ENCODE measurements around the gene GABARAP. TPM values are rescaled to one million over a fixed set of nuclear protein-coding genes. Genes with fewer than 3 reads are reported as not detected.

Gene GABARAP
- total and polyA plus RNA-seq, 2 of the 4 experiments (the other 2 are of a cell fraction) = 77.8 to 780 TPM

- peak within 1 kb of the TSS; percentile 93 for H2AK5ac ChIP-seq (ENCODE audit: low read depth, low read length)
- in situ Hi-C loops (cut with MboI; ENCODE audit: low sequenced_read_pairs) (no loop called here), intact Hi-C loops (cut with micrococcal nuclease) (loop anchor here (2.0 kb wide), 1 partner anchor 15 kb away; the partner anchor contains the start of gene DVL2), dilution Hi-C loops (cut with HindIII; ENCODE audit: low sequenced_read_pairs, unreplicated experiment) (no loop called here)
- peak within 1 kb of the TSS; percentile 86 for H2BK120ac ChIP-seq (ENCODE audit: low read depth, low read length)
- TSS peak; percentile 48 for BruUV-seq (replicated peaks)
- peaks cover 21% of the 10 kb centered on the region; the same call in 1 of the 2 replicates for H3K9me1 ChIP-seq (ENCODE audit: insufficient read depth, low read length)
- peaks cover 12 to 83% of the 10 kb centered on the region in 2 experiments for H3K79me1 ChIP-seq (ENCODE audit: low read depth in 1 of 2, low read length in 2 of 2)
- H3K56ac ChIP-seq (ENCODE audit: extremely low read depth, insufficient read depth, low read length) = peak within 1 kb of the TSS; percentile 83
- peak within 1 kb of the TSS; percentile 66 for H4K5ac ChIP-seq (ENCODE audit: low read depth, low read length)
- 1% methylated on average over 29 of the region's 63 CpGs; no CpG with 5 or more reads in 1 of the 2 experiments for whole genome bisulfite sequencing, 2 experiments (ENCODE audit: extremely low coverage in 2 of 2, insufficient read length in 1 of 2)
- H3K4me2 ChIP-seq (ENCODE audit: low read depth, low read length) = peak within 1 kb of the TSS; percentile 81
- ATAC-seq (ENCODE audit: low read depth) (peak; percentile 71), DNase-seq (peak; percentile 86)
- H4K20me1 ChIP-seq (ENCODE audit: insufficient read depth, low read length) = peaks cover 49% of the 10 kb centered on the region
- H2BK15ac ChIP-seq (ENCODE audit: low read depth, low read length) = peak within 1 kb of the TSS; percentile 78; the same call in 2 of the 3 replicates
- H3K9me3 ChIP-seq (ENCODE audit: control insufficient read depth, insufficient read depth, low read length) = no peaks in the 10 kb centered on the region
- H2BK5ac ChIP-seq (ENCODE audit: low read depth, low read length, poor library complexity, severe bottlenecking) = peak within 1 kb of the TSS; percentile 86
- peak within 1 kb of the TSS; percentile 66 for H3K4me3 ChIP-seq (ENCODE audit: insufficient read depth, low read depth, low read length)
- peak within 1 kb of the TSS; percentile 95 for H2AFZ ChIP-seq (replicated peaks; ENCODE audit: low read length, poor library complexity)
- peaks cover 24% of the 10 kb centered on the region for H3K4me1 ChIP-seq (ENCODE audit: control insufficient read depth, insufficient read depth, low read length)
- peak within 1 kb of the TSS; percentile 77 for H3K27ac ChIP-seq (ENCODE audit: insufficient read depth, low read length)
- no peaks in the 10 kb centered on the region for H3K27me3 ChIP-seq (ENCODE audit: control insufficient read depth, insufficient read depth, low read length)
- H3K36me3 ChIP-seq (ENCODE audit: control insufficient read depth, insufficient read depth, low read length) = peaks cover 39% of the 10 kb centered on the region
- H4K91ac ChIP-seq (ENCODE audit: insufficient read depth, low read depth, low read length) = peak within 1 kb of the TSS; percentile 97
- peak within 1 kb of the TSS; percentile 90 for H3K14ac ChIP-seq (replicated peaks; ENCODE audit: low read depth, low read length)
- peak within 1 kb of the TSS; percentile 86 for H3K23ac ChIP-seq (ENCODE audit: low read depth, low read length)
- ChIA-PET CTCF (interaction anchor here (0.6 to 1.0 kb wide), 3 partner anchors 11 to 130 kb away, joined by 3 to 5 read pairs (median 4); partner anchors contain the start of gene PHF23), POLR2A (ENCODE audit: unreplicated experiment) (interaction anchor here (0.6 to 1.4 kb wide), 4 partner anchors 9 to 175 kb away, joined by 3 to 5 read pairs (median 4); partner anchors contain the start of gene GABARAP)
- peak within 1 kb of the TSS; percentile 98 to 99 for H4K8ac ChIP-seq (ENCODE audit: low read depth in 2 of 2, low read length in 2 of 2)
- H3K9ac ChIP-seq (ENCODE audit: low read depth, low read length) = peak within 1 kb of the TSS; percentile 72
- H3K4ac ChIP-seq (ENCODE audit: low read depth, low read length) = peak within 1 kb of the TSS; percentile 99
- peak within 1 kb of the TSS; percentile 18; the same call in 1 of the 2 replicates for H2BK20ac ChIP-seq (ENCODE audit: low read depth, low read length)
- TF ChIP-seq RFX5 (IDR thresholded peaks at IDR 0.05; ENCODE audit: low read depth, low read length) (no peak), MXI1 (IDR thresholded peaks at IDR 0.05; ENCODE audit: borderline replicate concordance, low read depth, low read length) (peak; percentile 87), POLR2A (IDR thresholded peaks at IDR 0.05; ENCODE audit: low read depth, low read length) (peak; percentile 95), CTCF (conservative IDR thresholded peaks at IDR 0.05; ENCODE audit: low read depth, low read length) (no peak), USF2 (IDR thresholded peaks at IDR 0.05; ENCODE audit: low read depth, low read length) (no peak), RCOR1 (IDR thresholded peaks at IDR 0.05; ENCODE audit: insufficient replicate concordance, low read length) (no peak), BHLHE40 (IDR thresholded peaks at IDR 0.05; ENCODE audit: low read depth, low read length) (peak; percentile 61), FOS (IDR thresholded peaks at IDR 0.05; ENCODE audit: low read depth, low read length) (peak; percentile 83; the same call in 1 of the 2 replicates), MAFK (IDR thresholded peaks at IDR 0.05; ENCODE audit: low read depth, low read length) (no peak), CHD1 (IDR thresholded peaks at IDR 0.05; ENCODE audit: low read depth, low read length) (0 out of 2 replicates have a peak, but pooled peaks have one; percentile 36), MAZ (IDR thresholded peaks at IDR 0.05; ENCODE audit: borderline replicate concordance, low read depth, low read length) (peak; percentile 28; the same call in 1 of the 2 replicates), CEBPB (IDR thresholded peaks at IDR 0.05; ENCODE audit: low read depth, low read length) (no peak), NFE2L2 (IDR thresholded peaks at IDR 0.05; ENCODE audit: low read depth, low read length) (peak; percentile 22; the same call in 1 of the 2 replicates)
- H3K18ac ChIP-seq (ENCODE audit: low read depth, low read length) = peak within 1 kb of the TSS; percentile 27; the same call in 1 of the 2 replicates
- H2AK9ac ChIP-seq (replicated peaks; ENCODE audit: low read depth, low read length, poor library complexity) = peak within 1 kb of the TSS; percentile 93
Observed at GRCh38 chr17:7219812-7220592, 22.2 kb downstream of the GABARAP start, which contains the start of the genes ACADVL and DLG4. TSS of gene ACADVL (plus strand) at chr17:7219938. CDS start at chr17:7219985, 47 bp downstream. TSS of gene DLG4 (minus strand) at chr17:7219836.

All from IMR-90 (cell line).